COR-L47 (cell line): ENCODE data around the gene ZNF791.
A peak's percentile ranks its signal among the peaks of the same experiment; 100 is the strongest.
"Not testable (repeated sequence)": the region's sequence is repeated elsewhere in the genome, so short reads cannot be mapped to it uniquely, and the experiment has no call there.

Source experiments
- DNase-seq: peaks from one replicate; lab custom pipeline; 2025; lab: John Stamatoyannopoulos, UW

Gene ZNF791

GRCh38 chr19:12667731-12668302 lies 57.1 kb downstream of the ZNF791 start:
- DNase-seq = no peak

GRCh38 chr19:12668346-12668745 lies 57.6 kb downstream of the ZNF791 start:
- no peak for DNase-seq

GRCh38 chr19:12668932-12669269 lies 58.2 kb downstream of the ZNF791 start:
- no peak for DNase-seq

- DNase-seq = peak; percentile 65
These were observed 58.8 kb downstream of the ZNF791 start for GRCh38 chr19:12669270-12670158.

GRCh38 chr19:12670159-12670928 lies 59.6 kb downstream of the ZNF791 start:
- no peak for DNase-seq

- no peak for DNase-seq
These were observed 62.0 kb downstream of the ZNF791 start for GRCh38 chr19:12672744-12673143.

GRCh38 chr19:12675399-12675798 lies 64.7 kb downstream of the ZNF791 start:
- no peak for DNase-seq

- no peak for DNase-seq
These were observed 65.2 kb downstream of the ZNF791 start for GRCh38 chr19:12675940-12676339.

- peak; percentile 67 for DNase-seq
These were observed 65.7 kb downstream of the ZNF791 start for GRCh38 chr19:12676384-12676792.

- no peak for DNase-seq
These were observed 66.2 kb downstream of the ZNF791 start for GRCh38 chr19:12676928-12677327.

- DNase-seq = not testable (repeated sequence)
These were observed 67.3 kb downstream of the ZNF791 start for GRCh38 chr19:12678039-12678438.

GRCh38 chr19:12680034-12680433 lies 69.3 kb downstream of the ZNF791 start:
- DNase-seq = no peak

GRCh38 chr19:12681074-12681987 lies 70.6 kb downstream of the ZNF791 start, which contains the start of gene DHPS:
TSS of gene DHPS (minus strand) at chr19:12681880. CDS start at chr19:12681766, 114 bp downstream.
- peak; percentile 100 for DNase-seq
